IMR-90 (cell line): Measurements from ENCODE around the gene METTL1. TPM values are rescaled to one million over a fixed set of nuclear protein-coding genes. Genes with fewer than 3 reads are reported as not detected.

Experiments
- ATAC-seq: fragments of 200-7000 bp; cut with Tn5 transposase; 2 replicates; pipeline ENCODE4 v1.9.1; 2020; ENCODE audit warnings: low read depth, mild to moderate bottlenecking, moderate library complexity
- BruUV-seq: library from RNA; stranded (reverse); fragments of 400-500 nt; replicated peaks from 2 replicates; lab custom pipeline; 2021; lab: Mats Ljungman, UMichigan
- CTCF ChIA-PET: fragments of 300-600 bp; formaldehyde crosslinking; extraction: SDS; loops from one replicate; lab custom pipeline; 2021; ENCODE audit warnings: antibody characterized with exemption; lab: Yijun Ruan, JAX
- POLR2A ChIA-PET: fragments of 300-600 bp; sonication (Branson Sonifier 250); formaldehyde crosslinking; loops from one replicate; lab custom pipeline; 2022; ENCODE audit warnings: antibody characterized with exemption; ENCODE audit not compliant: unreplicated experiment; lab: Charles Lee
- DNase-seq: peaks from one replicate; pipeline ENCODE4 v3.0.0; 2013
- H2AFZ ChIP-seq: replicated peaks from 2 replicates; pipeline ENCODE3; 2013; ENCODE audit warnings: low read length, mild to moderate bottlenecking; ENCODE audit not compliant: poor library complexity
- H2AK5ac ChIP-seq: 2 replicates; pipeline ENCODE4 v1.6.1; 2013; ENCODE audit warnings: low read depth, low read length, inconsistent platforms
- H2AK9ac ChIP-seq: replicated peaks from 2 replicates; pipeline ENCODE3; 2013; ENCODE audit warnings: mild to moderate bottlenecking, low read depth, low read length, moderate library complexity; ENCODE audit not compliant: poor library complexity
- H2BK120ac ChIP-seq: 2 replicates; pipeline ENCODE4 v1.6.1; 2013; ENCODE audit warnings: low read depth, low read length, inconsistent platforms
- H2BK15ac ChIP-seq: 3 replicates; pipeline ENCODE4 v1.6.1; 2013; ENCODE audit warnings: low read depth, low read length, inconsistent platforms
- H2BK20ac ChIP-seq: 2 replicates; pipeline ENCODE4 v1.6.1; 2013; ENCODE audit warnings: low read depth, mild to moderate bottlenecking, inconsistent platforms, low read length, moderate library complexity
- H2BK5ac ChIP-seq: 2 replicates; pipeline ENCODE4 v1.6.1; 2013; ENCODE audit warnings: mild to moderate bottlenecking, low read depth, low read length, inconsistent platforms; ENCODE audit not compliant: poor library complexity, severe bottlenecking
- H3K14ac ChIP-seq: replicated peaks from 2 replicates; pipeline ENCODE4 v1.6.1; 2013; ENCODE audit warnings: low read depth, low read length, inconsistent platforms
- H3K18ac ChIP-seq: 2 replicates; pipeline ENCODE4 v1.6.1; 2013; ENCODE audit warnings: low read depth, low read length, control low read depth
- H3K23ac ChIP-seq: 2 replicates; pipeline ENCODE4 v1.6.1; 2013; ENCODE audit warnings: low read depth, low read length, inconsistent platforms
- H3K27ac ChIP-seq: 2 replicates; pipeline ENCODE4 v1.5.1; 2013; ENCODE audit warnings: mild to moderate bottlenecking, control low read depth, low read length; ENCODE audit not compliant: insufficient read depth
- H3K27me3 ChIP-seq: 2 replicates; pipeline ENCODE4 v1.6.1; 2013; ENCODE audit warnings: low read length; ENCODE audit not compliant: control insufficient read depth, insufficient read depth
- H3K36me3 ChIP-seq: 2 replicates; pipeline ENCODE4 v1.6.1; 2013; ENCODE audit warnings: low read length, mixed read lengths; ENCODE audit not compliant: control insufficient read depth, insufficient read depth
- H3K4ac ChIP-seq: 2 replicates; pipeline ENCODE4 v1.6.1; 2013; ENCODE audit warnings: low read depth, low read length, inconsistent platforms
- H3K4me1 ChIP-seq: 2 replicates; pipeline ENCODE4 v1.6.1; 2013; ENCODE audit warnings: low read length, mixed read lengths; ENCODE audit not compliant: control insufficient read depth, insufficient read depth
- H3K4me2 ChIP-seq: 2 replicates; pipeline ENCODE4 v1.6.1; 2013; ENCODE audit warnings: low read depth, mild to moderate bottlenecking, control low read depth, low read length, moderate library complexity
- H3K4me3 ChIP-seq: 2 replicates; pipeline ENCODE4 v1.5.1; 2013; ENCODE audit warnings: low read depth, mild to moderate bottlenecking, control low read depth, low read length, moderate library complexity; ENCODE audit not compliant: insufficient read depth
- H3K56ac ChIP-seq: 2 replicates; pipeline ENCODE4 v1.6.1; 2013; ENCODE audit warnings: low read length, inconsistent platforms; ENCODE audit not compliant: insufficient read depth; ENCODE audit errors: extremely low read depth
- H3K79me1 ChIP-seq, 2 experiments: 2 replicates each; pipeline ENCODE4 v1.6.1; 2013; ENCODE audit warnings: low read length in 2 of 2, inconsistent platforms in 1 of 2, low read depth in 1 of 2
- H3K9ac ChIP-seq: 2 replicates; pipeline ENCODE4 v1.6.1; 2013; ENCODE audit warnings: low read depth, low read length, control low read depth
- H3K9me1 ChIP-seq: 2 replicates; pipeline ENCODE4 v1.6.1; 2013; ENCODE audit warnings: low read length, inconsistent platforms; ENCODE audit not compliant: insufficient read depth
- H3K9me3 ChIP-seq: 2 replicates; pipeline ENCODE4 v1.6.1; 2013; ENCODE audit warnings: low read length; ENCODE audit not compliant: control insufficient read depth, insufficient read depth
- H4K20me1 ChIP-seq: 2 replicates; pipeline ENCODE4 v1.6.1; 2013; ENCODE audit warnings: low read length, inconsistent platforms; ENCODE audit not compliant: insufficient read depth
- H4K5ac ChIP-seq: 2 replicates; pipeline ENCODE4 v1.6.1; 2013; ENCODE audit warnings: mild to moderate bottlenecking, low read depth, low read length, control low read depth
- H4K8ac ChIP-seq, 2 experiments: 2 replicates each; pipeline ENCODE4 v1.6.1; 2013; ENCODE audit warnings: low read depth in 2 of 2, low read length in 2 of 2, control low read depth in 1 of 2, inconsistent platforms in 1 of 2
- H4K91ac ChIP-seq: 2 replicates; pipeline ENCODE4 v1.6.1; 2013; ENCODE audit warnings: low read depth, low read length, inconsistent platforms; ENCODE audit not compliant: insufficient read depth
- BHLHE40 ChIP-seq: fragments of 150-350 bp; IDR thresholded peaks from 2 replicates; pipeline ENCODE4 v1.6.1; 2016; ENCODE audit warnings: mild to moderate bottlenecking, low read depth, low read length
- CEBPB ChIP-seq: IDR thresholded peaks from 2 replicates; pipeline ENCODE4 v1.6.1; 2012; ENCODE audit warnings: low read depth, low read length, improper control_type of control experiment
- FOS ChIP-seq: fragments of 150-350 bp; IDR thresholded peaks from 2 replicates; pipeline ENCODE4 v1.6.1; 2016; ENCODE audit warnings: low read depth, low read length
- MAFK ChIP-seq: IDR thresholded peaks from 2 replicates; pipeline ENCODE4 v1.6.1; 2012; ENCODE audit warnings: low read depth, low read length, improper control_type of control experiment
- MAZ ChIP-seq: IDR thresholded peaks from 2 replicates; pipeline ENCODE4 v1.6.1; 2012; ENCODE audit warnings: low read depth, mild to moderate bottlenecking, low read length, improper control_type of control experiment, moderate library complexity, borderline replicate concordance
- MXI1 ChIP-seq: IDR thresholded peaks from 2 replicates; pipeline ENCODE4 v1.6.1; 2012; ENCODE audit warnings: low read depth, mild to moderate bottlenecking, low read length, moderate library complexity, borderline replicate concordance
- NFE2L2 ChIP-seq: fragments of 150-350 bp; IDR thresholded peaks from 2 replicates; pipeline ENCODE4 v1.6.1; 2016; ENCODE audit warnings: low read depth, mild to moderate bottlenecking, low read length
- POLR2A ChIP-seq: IDR thresholded peaks from 2 replicates; pipeline ENCODE4 v1.6.1; 2012; ENCODE audit warnings: mild to moderate bottlenecking, low read depth, low read length
- RAD21 ChIP-seq: IDR thresholded peaks from 2 replicates; pipeline ENCODE4 v1.6.1; 2012; ENCODE audit warnings: low read length, improper control_type of control experiment
- RCOR1 ChIP-seq: IDR thresholded peaks from 2 replicates; pipeline ENCODE4 v1.6.1; 2012; ENCODE audit warnings: mild to moderate bottlenecking, low read length, improper control_type of control experiment; ENCODE audit not compliant: insufficient replicate concordance
- SMC3 ChIP-seq: fragments of 150-350 bp; IDR thresholded peaks from 2 replicates; pipeline ENCODE4 v1.6.1; 2016; ENCODE audit warnings: low read depth, mild to moderate bottlenecking, antibody characterized with exemption, low read length, moderate library complexity
- WGBS, 2 experiments: methylation state at CpG; one replicate each; pipeline versions ENCODE4 v1.1.5 to v1.1.7; 2013; ENCODE audit warnings: missing lambda C conversion rate in 2 of 2; ENCODE audit not compliant: insufficient read length in 1 of 2; ENCODE audit errors: extremely low coverage in 2 of 2; 5-methylcytosine and 5-hydroxymethylcytosine counted together
- dilution Hi-C: fragments of 300-500 bp; cut with HindIII; formaldehyde crosslinking; loops from one replicate; pipeline ENCODE4 v1.14.3; 2018; ENCODE audit warnings: low sequenced_read_pairs; ENCODE audit not compliant: unreplicated experiment
- in situ Hi-C: fragments of 300-500 bp; cut with MboI; formaldehyde crosslinking; loops from 3 replicates; pipeline ENCODE4 v1.14.3; 2019; ENCODE audit warnings: low sequenced_read_pairs, inconsistent platforms, mixed read lengths
- intact Hi-C: fragments of 100-400 bp; cut with micrococcal nuclease; formaldehyde crosslinking; loops from 2 replicates; pipeline ENCODE4 v1.10.0; 2022
- polyA plus RNA-seq, 3 experiments: library from polyadenylated mRNA; depleted of rRNA; stranded (reverse); fragments of >200 nt; gene quantifications; 2 replicates each; pipeline ENCODE4 v1.2.3, GENCODE V29; 2012; ENCODE audit warnings: low replicate concordance in 1 of 3
- total RNA-seq: library from RNA; depleted of rRNA; stranded (reverse); fragments of >200 nt; gene quantifications from 2 replicates; pipeline ENCODE4 v1.2.3, GENCODE V29; 2012
- TF ChIP-seq, protein P1 (sequence below): conservative IDR thresholded peaks from 2 replicates; pipeline ENCODE4 v1.5.1; 2012; ENCODE audit warnings: mild to moderate bottlenecking, low read depth, low read length, improper control_type of control experiment

Gene METTL1
- total and polyA plus RNA-seq, 2 of the 4 experiments (the other 2 are of a cell fraction) = 12.4 to 27.5 TPM

DNA sequence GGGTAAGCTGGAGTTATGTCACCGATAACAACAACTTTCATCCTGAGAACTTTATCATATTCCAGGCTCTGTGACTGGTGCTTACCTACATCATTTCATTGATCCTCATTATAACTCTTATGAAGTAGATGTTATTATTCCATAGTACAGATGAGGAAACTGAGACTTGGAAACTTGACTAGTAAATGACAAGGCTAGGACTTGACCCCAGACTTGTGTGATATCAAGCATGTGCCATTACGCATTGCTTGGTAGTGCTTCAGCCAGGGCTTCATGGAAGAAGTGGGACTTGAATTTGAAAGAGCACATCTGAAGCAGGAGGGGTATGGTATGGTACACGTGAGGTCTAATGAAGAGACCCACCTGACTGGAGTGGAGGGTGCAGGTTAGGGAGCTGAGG lies 34.8 kb upstream of the METTL1 start:
- Histone ChIP-seq H4K5ac (no peak overlapping the region), H3K56ac (no peak overlapping the region), H3K4ac (no peak overlapping the region), H3K4me3 (no peak overlapping the region), H3K27me3 (no peaks in the 10 kb centered on the region), H3K9me1 (peaks cover 7% of the 10 kb centered on the region; the same call in 1 of the 2 replicates), H4K8ac (no peak overlapping the region), H3K4me1 (peaks cover 3% of the 10 kb centered on the region; the same call in 1 of the 2 replicates), H2BK120ac (no peak overlapping the region), H3K79me1 (no peaks in the 10 kb centered on the region), H2AK9ac (no peak overlapping the region), H2AFZ (no peak overlapping the region), H2BK5ac (no peak overlapping the region), H3K14ac (no peak overlapping the region), H3K36me3 (peaks cover 50% of the 10 kb centered on the region), H3K27ac (no peak overlapping the region), H3K9ac (no peak overlapping the region), H2BK20ac (no peak overlapping the region), H4K91ac (no peak overlapping the region), H3K18ac (no peak overlapping the region), H2BK15ac (no peak overlapping the region), H2AK5ac (no peak overlapping the region), H4K20me1 (no peaks in the 10 kb centered on the region), H3K4me2 (no peak overlapping the region), H3K23ac (no peak overlapping the region), H3K9me3 (no peaks in the 10 kb centered on the region)
- DNase-seq (no peak), ATAC-seq (no peak)
- no TSS peak for BruUV-seq
- in situ Hi-C loops (no loop called here), dilution Hi-C loops (no loop called here), intact Hi-C loops (no loop called here)
- 88% methylated on average over 2 of the region's 3 CpGs; no CpG with 5 or more reads in 1 of the 2 experiments for WGBS, 2 experiments
- ChIA-PET CTCF (no interaction called here), POLR2A (no interaction called here)
- no peak for TF ChIP-seq MAZ
- TF ChIP-seq FOS = no peak
- TF ChIP-seq, protein P1, sequence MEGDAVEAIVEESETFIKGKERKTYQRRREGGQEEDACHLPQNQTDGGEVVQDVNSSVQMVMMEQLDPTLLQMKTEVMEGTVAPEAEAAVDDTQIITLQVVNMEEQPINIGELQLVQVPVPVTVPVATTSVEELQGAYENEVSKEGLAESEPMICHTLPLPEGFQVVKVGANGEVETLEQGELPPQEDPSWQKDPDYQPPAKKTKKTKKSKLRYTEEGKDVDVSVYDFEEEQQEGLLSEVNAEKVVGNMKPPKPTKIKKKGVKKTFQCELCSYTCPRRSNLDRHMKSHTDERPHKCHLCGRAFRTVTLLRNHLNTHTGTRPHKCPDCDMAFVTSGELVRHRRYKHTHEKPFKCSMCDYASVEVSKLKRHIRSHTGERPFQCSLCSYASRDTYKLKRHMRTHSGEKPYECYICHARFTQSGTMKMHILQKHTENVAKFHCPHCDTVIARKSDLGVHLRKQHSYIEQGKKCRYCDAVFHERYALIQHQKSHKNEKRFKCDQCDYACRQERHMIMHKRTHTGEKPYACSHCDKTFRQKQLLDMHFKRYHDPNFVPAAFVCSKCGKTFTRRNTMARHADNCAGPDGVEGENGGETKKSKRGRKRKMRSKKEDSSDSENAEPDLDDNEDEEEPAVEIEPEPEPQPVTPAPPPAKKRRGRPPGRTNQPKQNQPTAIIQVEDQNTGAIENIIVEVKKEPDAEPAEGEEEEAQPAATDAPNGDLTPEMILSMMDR = no peak
- no peak for TF ChIP-seq MAFK
- no peak for TF ChIP-seq SMC3
- TF ChIP-seq NFE2L2 = no peak
- no peak for TF ChIP-seq POLR2A
- TF ChIP-seq BHLHE40 = no peak
- TF ChIP-seq RAD21 = no peak
- TF ChIP-seq CEBPB = no peak
- TF ChIP-seq RCOR1 = no peak
- TF ChIP-seq MXI1 = no peak
